GM21390 (cell line): ENCODE measurements around the gene GRIK4.

Source experiments
- ATAC-seq: cut with Tn5 transposase; IDR thresholded peaks from one replicate; pipeline ENCODE4 v1.9.1; 2021; ENCODE audit not compliant: unreplicated experiment

GRIK4 gene

GRCh38 chr11:120929090-120929489, 417.5 kb downstream of the GRIK4 start:
- no peak for ATAC-seq

GRCh38 chr11:120929664-120930154, 418.2 kb downstream of the GRIK4 start:
- no peak for ATAC-seq

DNA sequence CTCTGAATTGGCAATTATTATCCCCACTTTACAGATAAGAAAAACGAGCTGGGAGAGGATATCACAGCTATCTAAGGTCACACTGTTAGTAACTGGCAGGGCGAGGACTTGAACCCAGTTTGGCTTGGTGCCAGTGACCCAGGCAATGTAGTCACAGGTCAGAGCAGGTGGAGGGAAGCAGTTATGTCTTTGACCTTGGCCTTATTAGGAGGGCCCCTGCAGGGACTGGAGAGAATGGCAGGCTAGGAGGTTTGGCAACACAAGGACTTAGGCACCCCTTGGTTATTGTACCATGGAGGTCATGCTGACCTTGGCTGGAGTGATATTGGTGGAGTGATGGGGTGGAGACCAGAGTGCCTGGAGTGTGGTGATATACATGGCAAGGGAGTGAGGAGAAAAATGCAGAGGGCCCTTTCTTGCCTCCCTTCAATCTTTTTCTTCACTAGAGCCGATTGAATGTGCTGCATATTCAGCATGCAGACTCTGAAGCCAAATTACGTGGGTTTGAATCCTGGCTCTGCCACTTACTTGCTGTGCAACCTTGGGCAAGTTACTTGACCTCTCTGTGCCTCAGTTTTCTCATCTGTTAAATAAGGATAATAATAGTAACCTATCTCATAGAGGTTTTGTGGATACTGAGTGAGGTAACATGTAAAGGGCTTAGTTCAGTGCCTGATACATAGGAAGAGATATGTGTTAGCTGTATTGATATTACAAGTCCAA, 419.7 kb downstream of the GRIK4 start:
- no peak for ATAC-seq

- no peak for ATAC-seq
These were observed 420.9 kb downstream of the GRIK4 start for GRCh38 chr11:120932305-120932915.

- ATAC-seq: no peak
These were observed 424.8 kb downstream of the GRIK4 start for GRCh38 chr11:120936356-120936755.

- no peak for ATAC-seq
These were observed 426.0 kb downstream of the GRIK4 start for GRCh38 chr11:120937501-120937900.

- ATAC-seq: no peak
These were observed 426.7 kb downstream of the GRIK4 start for GRCh38 chr11:120938260-120938659.

GRCh38 chr11:120940160-120940848, 428.8 kb downstream of the GRIK4 start:
- no peak for ATAC-seq

DNA sequence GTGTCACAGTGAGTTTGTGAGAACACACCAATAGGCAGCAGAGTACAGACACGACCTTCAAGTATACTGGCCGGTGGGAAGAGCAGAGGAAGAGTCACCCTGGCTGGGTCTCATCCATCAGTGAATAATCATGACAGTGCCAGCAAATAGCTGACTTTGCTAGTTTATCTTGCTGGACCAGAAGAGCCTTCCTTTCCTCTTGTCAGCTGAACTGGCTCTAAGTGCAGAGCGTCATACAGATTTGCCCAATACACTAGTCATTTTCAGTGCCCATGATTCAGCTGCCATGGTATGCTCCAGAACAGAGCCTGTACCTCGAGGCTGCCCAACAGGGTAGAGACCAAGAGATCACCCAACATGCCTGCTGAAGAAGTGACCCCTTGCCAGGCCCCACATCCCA, 429.5 kb downstream of the GRIK4 start:
- ATAC-seq: no peak

DNA sequence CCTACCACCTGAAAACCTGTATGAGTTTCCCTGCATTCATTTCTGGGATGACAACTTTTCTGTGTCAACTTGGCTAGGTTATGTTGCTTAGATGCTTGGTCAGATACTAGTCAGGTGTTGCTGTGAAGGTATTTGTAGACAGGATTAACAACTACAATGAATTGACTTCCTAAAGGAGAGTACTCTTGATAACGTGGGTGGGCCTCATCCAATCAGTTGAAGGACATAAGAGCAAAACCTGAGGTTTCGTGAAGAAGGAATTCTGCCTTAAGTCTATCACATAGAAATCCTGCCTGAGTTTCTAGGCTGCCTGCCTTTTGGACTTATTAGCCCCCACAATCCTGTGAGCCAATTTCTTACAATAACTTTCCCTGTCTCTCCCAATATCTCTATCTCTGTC, 431.2 kb downstream of the GRIK4 start:
- ATAC-seq: no peak

DNA sequence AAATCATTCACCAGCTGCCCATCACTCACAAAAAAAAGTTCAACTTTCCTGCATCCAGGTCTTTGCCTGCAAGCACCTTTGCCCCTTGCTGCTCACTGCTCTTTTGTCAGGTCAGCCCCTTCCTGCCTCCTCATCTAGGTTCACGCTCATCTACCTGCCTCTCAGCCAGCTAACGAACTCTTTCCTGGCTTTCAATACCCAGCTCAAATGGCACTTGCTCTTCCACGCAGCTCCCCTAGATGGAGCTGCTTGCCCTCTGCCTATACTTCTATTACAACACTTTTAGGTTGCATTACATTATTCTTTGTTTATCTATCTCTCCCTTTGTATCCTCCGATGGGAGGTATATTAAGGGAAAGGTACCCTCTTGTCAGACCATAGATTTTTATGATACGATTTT, 433.5 kb downstream of the GRIK4 start:
- no peak for ATAC-seq

DNA sequence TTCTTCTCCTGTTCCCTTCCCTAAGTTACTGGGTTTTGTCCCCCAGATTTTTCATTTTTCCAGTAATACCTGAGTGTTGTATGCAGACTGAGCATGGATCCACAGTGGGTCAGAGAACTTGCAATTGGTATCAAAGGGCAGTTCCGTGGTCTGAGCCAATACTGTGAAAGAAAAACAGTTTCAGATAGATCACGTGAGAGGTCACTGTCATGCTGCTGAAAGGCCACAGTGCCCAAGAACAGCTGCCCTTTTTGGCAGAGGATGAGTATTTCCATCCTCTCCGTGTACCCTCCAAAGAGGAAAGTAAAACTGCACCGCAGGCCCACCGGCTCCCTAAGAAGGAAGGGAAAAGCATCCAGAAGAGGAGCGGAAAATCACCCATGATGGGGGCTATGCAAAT, 439.3 kb downstream of the GRIK4 start:
- ATAC-seq: no peak

DNA sequence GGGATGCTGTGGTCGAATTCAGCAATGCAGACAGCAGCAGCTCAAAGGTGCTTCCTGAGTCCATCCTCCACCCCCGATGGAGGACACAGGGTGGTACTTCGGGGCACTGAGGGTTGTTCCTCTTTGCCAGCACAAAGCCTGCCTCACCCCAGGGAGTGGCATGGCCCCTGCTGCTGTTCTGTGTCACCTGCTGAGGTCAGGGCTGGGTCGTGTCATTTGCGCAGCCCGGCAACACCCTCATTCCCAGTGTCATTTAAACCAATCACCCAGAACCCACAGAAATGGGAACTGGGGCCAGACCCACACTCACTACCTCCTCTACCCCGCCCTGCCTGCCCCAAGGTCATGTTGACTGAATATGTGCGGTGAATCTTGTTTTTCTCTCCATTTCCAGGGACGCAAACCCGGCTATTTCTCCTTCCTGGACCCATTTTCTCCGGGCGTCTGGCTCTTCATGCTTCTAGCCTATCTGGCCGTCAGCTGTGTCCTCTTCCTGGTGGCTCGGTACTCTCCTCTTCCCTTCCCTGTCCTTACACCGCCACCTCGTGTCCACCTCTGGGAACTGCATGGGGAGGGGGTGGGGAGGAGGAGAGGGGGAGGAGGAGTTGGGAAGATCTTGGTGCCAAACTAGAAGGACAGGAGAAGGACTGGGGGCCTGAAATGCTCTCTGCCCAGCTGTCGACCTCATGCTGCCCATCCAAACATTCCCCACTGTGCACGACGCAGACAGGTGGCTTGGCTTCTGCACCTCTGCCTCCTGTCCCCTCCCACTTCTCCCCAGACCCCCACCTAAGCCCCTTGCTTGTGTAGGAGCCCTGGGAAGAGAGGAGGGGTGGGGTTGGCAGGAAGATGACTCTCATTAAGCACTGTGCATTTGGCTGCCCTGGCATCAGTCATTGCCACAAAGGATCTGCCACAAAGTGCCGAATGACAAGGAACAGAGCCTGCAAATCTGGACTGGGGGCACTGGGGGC, 441.2 kb downstream of the GRIK4 start:
- ATAC-seq: no peak

GRCh38 chr11:120954381-120954780, 442.8 kb downstream of the GRIK4 start:
- ATAC-seq: no peak

DNA sequence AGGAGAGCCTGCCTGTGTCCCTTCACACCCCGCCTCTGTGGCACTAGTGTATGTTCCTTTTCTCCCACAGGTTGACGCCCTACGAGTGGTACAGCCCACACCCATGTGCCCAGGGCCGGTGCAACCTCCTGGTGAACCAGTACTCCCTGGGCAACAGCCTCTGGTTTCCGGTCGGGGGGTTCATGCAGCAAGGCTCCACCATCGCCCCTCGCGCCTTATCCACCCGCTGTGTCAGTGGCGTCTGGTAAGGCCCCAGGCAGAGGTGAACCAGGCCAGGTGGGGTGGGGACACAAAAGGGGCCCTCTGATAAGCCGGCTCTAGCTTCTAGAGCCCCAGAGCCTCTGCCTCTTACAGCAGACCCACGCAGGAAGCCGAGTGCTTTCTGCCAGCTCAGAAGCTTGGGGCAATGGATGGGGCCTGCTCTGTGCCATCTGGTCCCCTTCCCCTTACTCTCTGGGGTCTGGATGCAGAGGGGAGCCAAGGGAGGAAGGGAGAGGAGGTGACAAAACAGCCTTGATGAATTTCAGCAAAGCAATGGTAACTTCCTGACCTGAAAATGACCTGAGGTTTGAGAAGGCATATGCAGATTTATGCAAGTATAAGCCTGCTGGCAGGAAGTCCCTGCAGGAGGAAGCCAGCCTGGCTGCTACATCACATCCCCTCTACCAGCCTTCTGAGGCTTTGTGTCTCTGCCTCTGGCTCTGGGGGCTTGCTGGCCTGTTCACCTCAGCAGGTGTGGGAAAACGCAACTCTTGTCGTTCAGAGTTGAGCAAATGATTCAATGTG, 445.4 kb downstream of the GRIK4 start:
- ATAC-seq: no peak

DNA sequence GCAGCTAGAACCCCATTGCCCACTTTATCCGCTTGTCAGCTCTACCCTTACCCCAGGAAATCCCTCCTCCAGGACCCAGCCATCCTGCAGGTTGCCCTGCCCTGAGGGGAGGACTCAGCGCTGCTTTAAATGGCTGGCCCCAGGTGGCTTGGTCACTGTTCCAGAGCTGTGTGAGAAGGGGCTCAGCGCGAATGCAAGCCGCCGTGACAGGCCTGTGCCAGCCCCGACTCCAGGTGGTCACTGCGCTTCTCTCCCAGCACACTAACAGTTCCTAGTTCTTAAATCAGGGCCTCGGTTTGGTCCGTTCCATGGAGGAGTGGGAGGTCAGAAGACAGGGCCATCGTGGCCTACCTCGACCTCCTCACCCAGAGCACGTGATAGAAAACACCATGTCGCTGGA, 446.6 kb downstream of the GRIK4 start:
- ATAC-seq: no peak

GRCh38 chr11:120959189-120959588, 447.6 kb downstream of the GRIK4 start:
- ATAC-seq: no peak

- ATAC-seq: no peak
These were observed 453.3 kb downstream of the GRIK4 start for GRCh38 chr11:120964857-120965256.

DNA sequence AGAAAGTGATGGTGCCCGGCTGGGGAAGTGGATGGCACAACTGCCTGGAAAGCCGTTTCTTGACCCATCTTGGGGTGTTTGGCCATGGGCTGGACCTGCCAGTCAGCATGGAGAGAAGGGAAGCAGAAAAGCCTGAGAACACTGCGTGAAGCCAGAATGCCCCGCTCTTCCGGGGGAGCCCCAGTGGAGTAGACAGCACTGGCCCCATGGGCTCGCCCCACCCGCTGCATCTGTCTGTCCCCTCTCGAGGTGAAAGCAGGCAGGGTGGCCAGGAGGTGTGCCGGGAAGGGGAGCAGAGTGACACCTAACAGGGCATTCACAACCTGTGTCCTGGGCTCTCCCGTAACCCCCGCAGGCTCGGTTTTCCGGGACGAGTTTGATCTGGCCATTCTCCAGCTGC, 455.3 kb downstream of the GRIK4 start:
- no peak for ATAC-seq

- ATAC-seq: no peak
These were observed 458.4 kb downstream of the GRIK4 start for GRCh38 chr11:120969993-120970392.
